Tibial nerve (tissue), 4 donors: ENCODE measurements around the gene TAF10. TPM values are rescaled to one million over a fixed set of nuclear protein-coding genes. Genes with fewer than 3 reads are reported as not detected.

Experiments
- DNase-seq, 2 donors: peaks; one replicate each; pipeline ENCODE4 v3.0.0-alpha.2; 2019; ENCODE audit warnings: low spot score in 2 of 2
- H3K27ac ChIP-seq, 4 donors: fragments of 200-600 bp; sonication (generic) in 3 of 4; one replicate each; pipeline ENCODE4 v1.5.1; 2017 to 2019; ENCODE audit warnings: mild to moderate bottlenecking in 1 of 4
- H3K27me3 ChIP-seq, 2 donors: fragments of 200-600 bp; sonication (generic) in 1 of 2; one replicate each; pipeline versions ENCODE4 v1.5.1 to v1.6.0; 2017 to 2019
- H3K36me3 ChIP-seq, 3 donors: fragments of 200-600 bp; sonication (generic); one replicate each; pipeline ENCODE4 v1.5.1; 2018 to 2019
- H3K4me1 ChIP-seq, 4 donors: fragments of 200-600 bp; sonication (generic) in 3 of 4; one replicate each; pipeline ENCODE4 v1.5.1; 2017 to 2019
- H3K4me3 ChIP-seq, 4 donors: fragments of 200-600 bp; sonication (generic) in 3 of 4; one replicate each; pipeline ENCODE4 v1.5.1; 2017 to 2019; ENCODE audit warnings: mild to moderate bottlenecking in 1 of 4, moderate library complexity in 1 of 4
- H3K9me3 ChIP-seq, 4 donors: fragments of 200-600 bp; sonication (generic) in 3 of 4; one replicate each; pipeline ENCODE4 v1.5.1; 2017 to 2019
- CTCF ChIP-seq, 5 experiments: fragments of 200-600 bp in 3 of 5; fragments of 450-650 bp in 2 of 5; sonication (generic) in 3 of 5; IDR thresholded peaks; one replicate each; pipeline ENCODE4 v1.5.1; 2016 to 2019; ENCODE audit warnings: antibody characterized with exemption in 5 of 5, mild to moderate bottlenecking in 3 of 5, moderate library complexity in 2 of 5
- EP300 ChIP-seq, 2 donors: sonication (generic); formaldehyde crosslinking; IDR thresholded peaks; one replicate each; pipeline ENCODE4 v1.6.1; 2017; ENCODE audit warnings: antibody characterized with exemption in 2 of 2, mild to moderate bottlenecking in 1 of 2
- POLR2A ChIP-seq, 2 donors: fragments of 450-650 bp; IDR thresholded peaks; one replicate each; pipeline ENCODE4 v1.6.1; 2017; ENCODE audit warnings: antibody characterized with exemption in 2 of 2, mild to moderate bottlenecking in 2 of 2, moderate library complexity in 2 of 2
- WGBS, 2 donors: methylation state at CpG; one replicate each; pipeline ENCODE4 v1.1.5; 2018; 5-methylcytosine and 5-hydroxymethylcytosine counted together
- total RNA-seq, 4 donors: library from RNA; depleted of rRNA; stranded (reverse); fragments of >200 nt; gene quantifications; one replicate each; pipeline ENCODE4 v1.1.0, GENCODE V29; 2016

Gene TAF10
- total RNA-seq, 4 donors from 2014 or later = 148 to 235 (median 155) TPM

GRCh38 chr11:6572215-6572614 is 39.8 kb downstream of the TAF10 start:
- H3K36me3 ChIP-seq = peaks cover 0 to 25% (median 0%) of the 10 kb centered on the region in 3 donors
- TF ChIP-seq EP300 (IDR thresholded peaks at IDR 0.05) (no peak), POLR2A (IDR thresholded peaks at IDR 0.05) (no peak), CTCF (IDR thresholded peaks at IDR 0.05) (no peak)
- H3K9me3 ChIP-seq = no peaks in the 10 kb centered on the region
- no peak overlapping the region for H3K27ac ChIP-seq
- no peaks in the 10 kb centered on the region for H3K27me3 ChIP-seq
- H3K4me3 ChIP-seq = no peak overlapping the region
- H3K4me1 ChIP-seq = peaks cover 0 to 50% (median 15%) of the 10 kb centered on the region in 4 donors
- 56 to 64% methylated on average over 2 of the region's 2 CpGs for WGBS, 2 donors
- DNase-seq = no peak

- TF ChIP-seq POLR2A (IDR thresholded peaks at IDR 0.05) (no peak), CTCF (IDR thresholded peaks at IDR 0.05) (no peak), EP300 (IDR thresholded peaks at IDR 0.05) (no peak)
- H3K9me3 ChIP-seq = no peaks in the 10 kb centered on the region
- no peaks in the 10 kb centered on the region for H3K27me3 ChIP-seq
- WGBS, 2 donors = 64 to 69% methylated on average over 20 to 22 of the region's 22 CpGs
- H3K4me3 ChIP-seq = no peak overlapping the region
- H3K4me1 ChIP-seq = peaks cover 0 to 43% (median 9%) of the 10 kb centered on the region in 4 donors
- peaks cover 0 to 32% (median 0%) of the 10 kb centered on the region in 3 donors for H3K36me3 ChIP-seq
- no peak overlapping the region for H3K27ac ChIP-seq
- no peak for DNase-seq
Observed at GRCh38 chr11:6571434-6572008, 40.5 kb downstream of the TAF10 start.

- H3K36me3 ChIP-seq = peaks cover 0 to 39% (median 0%) of the 10 kb centered on the region in 3 donors
- no peaks in the 10 kb centered on the region for H3K27me3 ChIP-seq
- DNase-seq = no peak
- no peaks in the 10 kb centered on the region for H3K9me3 ChIP-seq
- 62 to 69% methylated on average over 53 to 56 of the region's 62 CpGs for WGBS, 2 donors
- H3K27ac ChIP-seq = no peak overlapping the region
- no peak for TF ChIP-seq EP300 (IDR thresholded peaks at IDR 0.05)
- TF ChIP-seq POLR2A (IDR thresholded peaks at IDR 0.05) = no peak
- TF ChIP-seq CTCF (IDR thresholded peaks at IDR 0.05) = no peak
- H3K4me3 ChIP-seq = no peak overlapping the region
- H3K4me1 ChIP-seq = peaks cover 0 to 36% (median 5%) of the 10 kb centered on the region in 4 donors
Observed at GRCh38 chr11:6570691-6571427, 41.2 kb downstream of the TAF10 start.

GRCh38 chr11:6569706-6570105 is 42.3 kb downstream of the TAF10 start:
- no peak overlapping the region for H3K4me3 ChIP-seq
- WGBS, 2 donors = 84 to 94% methylated on average over 4 to 5 of the region's 5 CpGs
- no peaks in the 10 kb centered on the region for H3K9me3 ChIP-seq
- TF ChIP-seq POLR2A (IDR thresholded peaks at IDR 0.05) = no peak
- no peak for TF ChIP-seq EP300 (IDR thresholded peaks at IDR 0.05)
- no peak for TF ChIP-seq CTCF (IDR thresholded peaks at IDR 0.05)
- H3K4me1 ChIP-seq = peaks cover 0 to 24% (median 0%) of the 10 kb centered on the region in 4 donors
- no peak for DNase-seq
- H3K27ac ChIP-seq = no peak overlapping the region
- H3K36me3 ChIP-seq = peaks cover 0 to 42% (median 0%) of the 10 kb centered on the region in 3 donors
- no peaks in the 10 kb centered on the region for H3K27me3 ChIP-seq
